Ovary (tissue), 10 donors: ENCODE measurements around the gene ZDHHC1. TPM values are rescaled to one million over a fixed set of nuclear protein-coding genes. Genes with fewer than 3 reads are reported as not detected.

Source experiments
- DNase-seq, 5 donors: peaks; one replicate each; pipeline ENCODE4 v3.0.0-alpha.2; 2019 to 2020
- H3K27ac ChIP-seq, 2 donors: fragments of 200-600 bp; one replicate each; pipeline versions ENCODE4 v1.5.1 to v1.8.0; 2019 to 2022
- H3K27me3 ChIP-seq: fragments of 200-600 bp; one replicate; pipeline ENCODE4 v1.8.0; 2022
- H3K36me3 ChIP-seq: fragments of 200-600 bp; sonication (generic); one replicate; pipeline ENCODE4 v1.5.1; 2019
- H3K4me1 ChIP-seq: one replicate; pipeline ENCODE4 v1.8.1; 2013; ENCODE audit warnings: mild to moderate bottlenecking, moderate library complexity; ENCODE audit not compliant: insufficient read depth
- H3K4me3 ChIP-seq: fragments of 200-600 bp; sonication (generic); one replicate; pipeline ENCODE4 v1.5.1; 2017
- H3K9me3 ChIP-seq, 2 donors: fragments of 200-600 bp in 1 of 2; sonication (generic) in 1 of 2; one replicate each; pipeline versions ENCODE4 v1.5.1 to v1.8.1; 2013 to 2019; ENCODE audit warnings: mild to moderate bottlenecking in 1 of 2, moderate library complexity in 1 of 2
- CTCF ChIP-seq, 3 donors: fragments of 450-650 bp in 2 of 3; fragments of 200-600 bp in 1 of 3; IDR thresholded peaks; one replicate each; pipeline versions ENCODE4 v1.5.1 to v1.8.0; 2016 to 2022; ENCODE audit warnings: antibody characterized with exemption in 3 of 3, mild to moderate bottlenecking in 1 of 3
- EP300 ChIP-seq: sonication (generic); formaldehyde crosslinking; IDR thresholded peaks from one replicate; pipeline ENCODE4 v1.6.1; 2017; ENCODE audit warnings: antibody characterized with exemption
- POLR2A ChIP-seq: fragments of 450-650 bp; IDR thresholded peaks from one replicate; pipeline ENCODE4 v1.6.1; 2017; ENCODE audit warnings: antibody characterized with exemption, mild to moderate bottlenecking, moderate library complexity
- WGBS, 3 donors: extraction: QIAGEN DNeasy Blood & Tissue Kit in 1 of 3; methylation state at CpG; one replicate each; pipeline versions ENCODE4 v1.1.5 to v1.1.7; 2013 to 2017; 5-methylcytosine and 5-hydroxymethylcytosine counted together
- intact Hi-C, 4 donors: fragments of 100-400 bp; cut with DNase I; formaldehyde crosslinking; loops; one replicate each; pipeline versions ENCODE4 v1.11.0 to v1.15.1; 2022 to 2023
- long read RNA-seq, 3 donors: library from polyadenylated mRNA in 2 of 3; unstranded in 2 of 3; transcript quantifications; one replicate each; pipeline ENCODE4 v2.0.0 and lab custom pipeline, GENCODE V29; 2021 to 2026
- polyA plus RNA-seq, 2 donors: library from polyadenylated mRNA; stranded (reverse); fragments of 200-250 nt in 1 of 2; fragments of 350-450 nt in 1 of 2; fragmentation: Illumina TruSeq in 1 of 2; extraction: RNeasy Lipid Tissue Mini Kit (QIAGEN cat#74804) in 1 of 2; gene quantifications; one replicate each; pipeline ENCODE4 v1.2.3, GENCODE V29; 2013 to 2014
- total RNA-seq, 7 donors: library from RNA; depleted of rRNA in 2 of 7; stranded (reverse); fragments of >200 nt in 2 of 7; fragmentation: NEBNext Ultra II Directional in 3 of 7; extraction: Animal tissue kit (Norgen Biotek cat#: 25700) in 3 of 7; gene quantifications; one replicate each; pipeline versions ENCODE4 v1.1.0 to v1.2.4, GENCODE V29; 2016 to 2023
- donor health status: DM: no; HTN: no; CAD: no; lungs with moderate emphysema.
- donor health status: DM: no; HTN: no; CAD: no.
- donor health status: Bipolar disorder and iron deficiency.
- donor health status: DM: yes; HTN: yes; CAD: no.
- donor health status: DM: no; HTN: no; CAD: no.
- donor health status: DM: yes; HTN: yes; CAD: no.

Gene ZDHHC1, protein sequence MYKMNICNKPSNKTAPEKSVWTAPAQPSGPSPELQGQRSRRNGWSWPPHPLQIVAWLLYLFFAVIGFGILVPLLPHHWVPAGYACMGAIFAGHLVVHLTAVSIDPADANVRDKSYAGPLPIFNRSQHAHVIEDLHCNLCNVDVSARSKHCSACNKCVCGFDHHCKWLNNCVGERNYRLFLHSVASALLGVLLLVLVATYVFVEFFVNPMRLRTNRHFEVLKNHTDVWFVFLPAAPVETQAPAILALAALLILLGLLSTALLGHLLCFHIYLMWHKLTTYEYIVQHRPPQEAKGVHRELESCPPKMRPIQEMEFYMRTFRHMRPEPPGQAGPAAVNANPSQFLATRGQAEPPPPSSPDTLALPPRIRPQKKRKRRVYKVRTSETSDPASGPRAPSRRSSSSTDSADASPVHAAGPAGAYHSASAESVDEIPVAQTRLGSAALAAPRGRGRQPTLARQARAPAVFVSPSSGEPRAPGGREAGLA
- total RNA-seq (10 to 100 TPM; 17.3 to 45.5 (median 24.8) TPM), polyA plus RNA-seq (10 to 100 TPM in 1 of 2 donors, 1 to 10 TPM in 1; 1.4 to 15.7 TPM)
- long read RNA-seq, donor 1, partial matches to known transcripts: 0 of 6 reads
- long read RNA-seq, donor 1, other reads (novel, unspliced or antisense): 6 of 6 reads
- long read RNA-seq, donor 2, partial matches to known transcripts: 0 of 3 reads
- long read RNA-seq, donor 2, other reads (novel, unspliced or antisense): 0 of 3 reads
- long read RNA-seq, donor 3, transcript ZDHHC1-201 (11 exons, 2,047 nt): minor isoform, 7 of 87 reads
- long read RNA-seq, donor 3, transcript ZDHHC1-203 (12 exons, 2,261 nt): major isoform, 34 of 87 reads
- long read RNA-seq, donor 3, partial matches to known transcripts: 20 of 87 reads
- long read RNA-seq, donor 3, other reads (novel, unspliced or antisense): 26 of 87 reads

GRCh38 chr16:67415872-67416793 is at the start of gene ZDHHC1:
Gene ZDHHC1 (minus strand): TSS chr16:67416477. CDS start chr16:67407775, 8,702 bp downstream.
- peaks cover 9% of the 10 kb centered on the region for H3K4me1 ChIP-seq
- TF ChIP-seq CTCF (IDR thresholded peaks at IDR 0.05): peak; percentile 26 to 75 (median 62)
- no peak for TF ChIP-seq EP300
- TF ChIP-seq POLR2A: peak; percentile 42
- 0 to 1% (median 1%) methylated on average over 57 to 73 of the region's 73 CpGs for WGBS, 3 donors
- no peaks in the 10 kb centered on the region for H3K27me3 ChIP-seq
- peak within 1 kb of the TSS; percentile 64 for H3K4me3 ChIP-seq
- no peaks in the 10 kb centered on the region for H3K36me3 ChIP-seq
- intact Hi-C loops: loop anchor here in 1 of 4 donors (10.0 kb wide), 1 partner anchor 161 kb away; no protein-coding TSS in a partner anchor
- H3K27ac ChIP-seq: peak within 1 kb of the TSS; percentile 19 to 87
- no peaks in the 10 kb centered on the region for H3K9me3 ChIP-seq
- peak; percentile 74 to 89 (median 81) for DNase-seq

DNA sequence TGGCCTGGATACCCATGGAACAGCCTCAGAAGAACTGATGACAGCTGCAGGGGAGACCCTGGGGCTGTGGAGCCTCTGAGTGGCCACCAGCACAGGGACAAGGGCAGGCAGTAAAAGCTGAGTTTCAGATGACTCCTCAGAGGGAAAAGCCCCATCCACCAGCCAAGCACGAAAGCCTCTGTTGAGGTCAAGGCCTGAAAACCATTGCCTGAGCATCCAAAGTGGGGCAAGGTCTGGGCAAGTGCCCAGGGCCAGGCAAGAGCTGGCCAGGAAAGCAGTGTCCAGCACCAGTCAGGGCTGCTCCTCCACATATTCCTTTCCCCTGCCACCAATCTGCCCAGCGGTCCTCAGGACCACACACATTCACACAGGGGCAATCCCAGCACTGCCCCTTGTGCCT is 48.3 kb upstream of the ZDHHC1 start:
- intact Hi-C loops: loop anchor here in 3 of 4 donors (2.0 to 10.0 kb wide), 4 partner anchors 36 to 530 kb away; partner anchors contain the start of genes CES2 (in 1 of the 3) and CIAO2B (in 1 of the 3)
- WGBS, 3 donors: 55 to 70% (median 69%) methylated on average over 2 of the region's 2 CpGs
- Histone ChIP-seq H3K27me3 (no peaks in the 10 kb centered on the region), H3K4me1 (peaks cover 20% of the 10 kb centered on the region), H3K27ac (no peak overlapping the region), H3K9me3 (no peaks in the 10 kb centered on the region), H3K36me3 (no peaks in the 10 kb centered on the region), H3K4me3 (no peak overlapping the region)
- no peak for DNase-seq
- no peak for TF ChIP-seq POLR2A
- TF ChIP-seq EP300: no peak
- TF ChIP-seq CTCF (IDR thresholded peaks at IDR 0.05): no peak

DNA sequence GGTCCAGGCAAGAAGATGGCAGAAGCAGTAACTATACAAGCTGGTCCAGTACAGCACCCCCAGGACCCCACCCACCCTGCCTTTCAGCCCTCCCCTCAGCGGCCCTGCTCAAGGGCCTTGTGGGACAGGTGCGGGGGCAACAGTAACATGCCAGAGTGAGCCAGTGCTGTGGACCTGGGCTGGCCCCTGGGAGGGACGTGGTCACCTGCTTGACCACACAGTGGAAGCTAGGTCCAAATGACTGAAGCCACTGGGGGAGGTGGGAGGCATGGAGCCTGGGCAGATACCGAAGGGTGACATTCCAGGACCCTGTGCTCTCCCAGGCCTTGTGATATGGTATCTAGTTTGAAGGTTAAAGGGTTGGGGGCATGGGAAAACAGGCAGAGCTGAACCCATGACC is 47.4 kb upstream of the ZDHHC1 start:
- DNase-seq: no peak
- no peak for TF ChIP-seq POLR2A
- no peak for TF ChIP-seq CTCF (IDR thresholded peaks at IDR 0.05)
- no peak for TF ChIP-seq EP300
- intact Hi-C loops: loop anchor here in 3 of 4 donors (2.0 to 10.0 kb wide), 4 partner anchors 35 to 529 kb away; partner anchors contain the start of genes CES2 (in 1 of the 3) and CIAO2B (in 1 of the 3)
- Histone ChIP-seq H3K4me3 (no peak overlapping the region), H3K27me3 (no peaks in the 10 kb centered on the region), H3K36me3 (no peaks in the 10 kb centered on the region), H3K9me3 (no peaks in the 10 kb centered on the region), H3K27ac (no peak overlapping the region), H3K4me1 (peaks cover 29% of the 10 kb centered on the region)
- WGBS, 3 donors: 82 to 91% (median 90%) methylated on average over 4 of the region's 4 CpGs
